CD4-positive, alpha-beta T cell treated with Interleukin-17A for 1 hour (primary cell): ENCODE measurements around the gene COQ7.

ENCODE experiments used
- DNase-seq: peaks from one replicate; pipeline ENCODE4 v3.0.0-alpha.2; 2020

The COQ7 gene

DNA sequence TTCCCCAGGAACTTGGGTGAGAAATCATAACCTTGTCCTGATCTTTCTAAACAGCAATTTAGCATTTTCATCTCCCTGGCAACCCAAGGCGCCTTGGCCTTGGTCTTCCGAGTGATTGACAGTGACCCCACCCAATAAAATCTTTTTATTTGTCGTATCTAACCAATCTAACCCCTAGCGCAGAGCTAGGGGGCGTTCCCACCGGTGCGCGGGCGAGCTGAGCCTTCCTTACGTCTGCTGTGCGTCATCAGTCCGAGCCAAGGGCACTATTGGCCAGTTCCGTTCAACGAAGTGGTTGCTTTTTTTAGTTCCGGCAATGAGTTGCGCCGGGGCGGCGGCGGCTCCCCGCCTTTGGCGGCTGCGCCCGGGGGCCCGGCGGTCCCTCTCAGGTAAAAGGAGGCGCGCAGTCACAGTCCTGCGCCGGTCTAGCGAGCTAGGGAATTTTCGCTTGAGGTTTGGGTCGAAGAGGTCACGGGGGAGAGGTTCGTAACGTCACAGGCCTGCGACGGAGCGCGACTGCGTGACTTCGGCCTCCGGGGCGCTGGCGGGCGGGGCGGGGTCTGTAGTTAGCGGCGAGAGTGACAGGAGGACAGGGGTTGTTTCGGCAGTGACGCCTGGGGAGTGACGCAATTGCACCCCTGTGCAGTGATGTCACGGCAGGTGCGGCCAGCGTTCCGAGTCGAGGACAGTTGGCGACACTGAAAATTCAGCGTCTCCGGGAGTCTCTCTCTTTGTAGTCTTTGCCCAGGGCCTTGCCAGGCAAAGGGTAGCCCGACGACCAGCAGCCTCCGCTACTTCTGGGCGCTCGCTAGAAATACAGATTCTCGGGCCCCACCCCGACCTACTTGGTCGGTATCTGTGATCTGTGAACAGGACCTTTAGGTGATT lies at the start of gene COQ7:
Gene COQ7 (plus strand): TSS at position 266 of the 888 bp plus-strand sequence. CDS start 51 bp downstream, at position 317.
- DNase-seq = peak; percentile 100

DNA sequence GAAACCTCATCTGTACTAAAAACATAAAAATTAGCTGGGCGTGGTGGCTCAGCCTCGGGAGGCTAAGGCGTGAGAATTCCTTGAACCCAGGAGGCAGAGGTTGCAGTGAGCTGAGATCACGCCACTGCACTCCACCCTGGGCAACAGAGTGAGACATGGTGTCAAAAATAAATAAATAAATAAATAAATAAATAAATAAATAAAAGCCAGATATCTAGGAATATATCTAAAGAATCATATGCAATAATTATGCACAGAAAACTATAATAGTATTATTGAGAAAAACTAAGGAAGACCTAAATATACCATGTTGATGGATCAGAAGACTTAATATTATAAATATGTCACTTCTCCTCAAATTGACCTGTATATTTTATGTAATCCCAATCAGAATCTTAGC lies 46.7 kb upstream of the COQ7 start:
- no peak for DNase-seq

DNA sequence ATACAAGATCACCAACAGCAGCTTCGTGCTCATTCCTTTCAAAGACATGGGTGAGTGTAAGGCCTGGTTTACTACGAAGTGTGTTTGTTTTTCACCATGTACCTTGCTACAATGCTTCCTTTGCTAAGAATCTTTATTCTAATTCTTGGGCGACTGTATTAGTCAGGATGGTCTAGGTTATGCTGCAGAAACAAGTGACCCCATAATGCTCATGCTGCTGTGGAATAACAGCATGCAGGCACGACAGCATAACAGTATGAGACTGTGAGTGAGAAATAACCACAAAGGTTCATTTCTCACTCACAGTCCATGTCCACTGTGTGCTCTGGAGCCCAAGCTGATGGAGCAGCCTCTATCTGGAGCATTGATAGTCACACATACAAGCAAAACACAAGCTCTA lies 45.7 kb upstream of the COQ7 start:
- no peak for DNase-seq

DNA sequence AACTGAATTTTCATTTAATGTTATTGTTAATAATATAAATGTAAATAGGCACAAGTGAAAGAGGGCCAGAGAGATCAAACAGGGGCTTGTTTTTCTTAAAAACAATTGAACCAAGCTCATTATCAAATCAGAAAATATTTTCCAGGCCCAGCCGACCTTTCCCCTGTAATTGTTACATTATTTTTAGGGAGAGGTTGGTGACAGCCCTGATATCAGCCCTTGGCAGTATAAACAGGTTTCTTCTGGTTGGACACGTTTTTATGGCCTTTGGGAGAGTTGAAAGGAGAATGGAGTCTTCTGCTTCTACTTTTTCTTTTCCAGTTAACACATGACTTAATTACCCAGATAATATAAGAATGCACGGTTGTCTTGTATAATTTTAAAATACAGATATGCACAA lies 40.0 kb upstream of the COQ7 start:
- DNase-seq = no peak

DNA sequence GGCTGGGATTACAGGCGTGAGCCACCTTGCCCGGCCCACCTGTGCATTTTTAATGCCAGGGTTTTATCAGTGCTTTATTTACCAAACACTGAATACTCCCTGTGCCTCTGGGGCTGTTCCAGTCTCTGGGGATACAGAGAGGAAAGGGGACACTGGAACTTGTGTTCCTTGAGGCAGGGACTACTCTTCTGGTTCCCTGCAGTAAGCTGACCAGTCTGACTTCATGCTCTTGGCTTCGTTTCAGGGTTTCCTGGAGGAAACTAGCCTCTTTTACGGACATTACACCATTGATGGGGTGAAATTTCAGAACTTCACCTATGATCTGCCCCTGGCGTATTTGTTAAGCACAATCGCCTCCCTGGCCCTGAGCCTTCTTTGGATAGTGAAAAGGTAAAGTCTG lies 37.4 kb upstream of the COQ7 start:
- no peak for DNase-seq

DNA sequence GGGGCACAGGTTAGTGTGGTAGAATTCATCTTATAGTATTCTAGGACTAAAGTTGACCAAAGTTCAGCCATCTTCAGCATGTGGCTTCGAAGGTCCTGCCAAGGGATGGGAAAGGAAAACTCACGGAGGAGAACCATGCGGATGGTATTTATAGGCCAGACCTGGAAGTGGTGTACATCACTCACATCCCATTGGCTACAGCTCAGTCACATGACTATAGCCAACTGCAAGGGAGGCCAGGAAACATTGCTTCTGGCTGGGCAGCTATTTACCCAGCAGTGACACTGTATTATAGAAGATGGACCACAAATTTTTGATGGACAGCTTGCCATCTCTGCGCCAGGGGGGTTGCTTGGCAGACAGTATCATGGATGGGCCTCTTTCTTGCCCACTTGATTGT lies 35.7 kb upstream of the COQ7 start:
- no peak for DNase-seq

DNA sequence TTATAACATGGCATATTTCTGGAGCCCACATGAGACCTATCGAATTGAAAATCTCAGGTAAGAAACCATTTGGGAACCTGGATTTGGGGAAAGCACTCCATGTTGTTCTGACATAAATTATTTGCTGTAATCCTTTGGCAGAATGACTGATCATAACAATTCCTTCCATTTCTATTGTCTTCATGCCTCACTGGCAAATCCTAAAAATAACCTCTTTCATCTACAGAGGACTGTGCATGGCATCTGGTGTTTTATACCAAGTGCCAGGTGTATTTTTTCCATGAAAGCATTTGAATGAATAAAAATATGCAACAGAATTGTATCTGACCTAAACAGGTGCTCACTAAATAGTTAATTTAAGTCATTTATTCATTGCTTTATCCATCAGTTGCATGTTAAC lies 33.7 kb upstream of the COQ7 start:
- DNase-seq = no peak

DNA sequence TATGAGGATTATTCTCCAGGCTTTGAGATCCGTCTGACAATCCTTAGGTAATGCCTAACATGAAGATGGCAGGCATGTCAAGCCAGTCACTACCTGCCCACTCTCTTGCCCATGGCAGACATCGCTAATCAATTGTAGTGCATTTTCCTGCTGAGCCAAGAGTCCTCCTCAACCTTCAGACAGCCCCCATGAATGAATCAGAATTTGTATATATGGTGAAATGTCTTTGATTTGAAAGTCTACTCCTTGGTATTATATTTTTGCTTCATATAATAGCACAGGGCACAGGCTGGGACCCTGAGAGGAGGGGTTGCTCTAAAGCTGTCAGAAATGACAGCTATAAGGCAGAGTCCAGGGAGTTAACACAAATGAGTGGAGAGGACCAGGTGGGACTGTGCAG lies 27.0 kb upstream of the COQ7 start:
- no peak for DNase-seq

DNA sequence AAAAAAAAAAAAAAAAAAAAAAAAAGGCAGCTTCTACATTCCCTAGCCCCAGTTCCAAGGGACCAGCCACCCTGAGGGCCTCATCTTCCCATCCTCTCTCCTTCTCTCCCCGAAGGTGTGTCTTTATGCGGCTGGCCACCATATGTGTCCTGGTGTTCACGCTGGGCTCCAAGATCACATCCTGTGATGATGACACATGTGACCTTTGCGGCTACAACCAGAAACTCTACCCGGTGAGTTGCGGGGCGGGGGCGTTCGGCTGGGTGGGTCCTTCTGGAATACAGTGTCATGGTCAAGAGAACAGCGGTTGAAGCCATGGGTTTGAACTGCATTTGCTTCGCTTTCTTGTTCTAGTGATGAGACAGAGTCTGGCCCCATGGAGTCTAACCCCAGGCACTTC lies 22.6 kb upstream of the COQ7 start:
- no peak for DNase-seq

DNA sequence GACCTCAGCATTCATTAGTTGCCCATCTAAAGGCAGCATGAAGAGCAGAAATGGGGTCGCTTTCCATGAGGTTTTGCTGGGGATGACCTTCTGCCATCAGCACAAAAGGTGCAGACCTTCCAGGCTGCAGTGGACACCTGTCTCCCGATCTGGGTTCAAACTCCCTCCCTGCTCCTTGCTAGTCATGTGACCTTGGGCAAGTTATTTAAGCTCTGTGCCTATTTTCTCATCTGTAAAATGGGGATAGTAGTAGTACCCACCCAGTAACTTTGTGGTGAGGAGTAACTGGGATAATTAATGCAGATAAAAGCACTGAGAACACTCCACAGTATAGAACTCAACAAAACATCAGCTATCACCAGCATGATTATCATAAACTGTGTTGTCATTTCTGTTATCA lies 21.4 kb upstream of the COQ7 start:
- DNase-seq = no peak

DNA sequence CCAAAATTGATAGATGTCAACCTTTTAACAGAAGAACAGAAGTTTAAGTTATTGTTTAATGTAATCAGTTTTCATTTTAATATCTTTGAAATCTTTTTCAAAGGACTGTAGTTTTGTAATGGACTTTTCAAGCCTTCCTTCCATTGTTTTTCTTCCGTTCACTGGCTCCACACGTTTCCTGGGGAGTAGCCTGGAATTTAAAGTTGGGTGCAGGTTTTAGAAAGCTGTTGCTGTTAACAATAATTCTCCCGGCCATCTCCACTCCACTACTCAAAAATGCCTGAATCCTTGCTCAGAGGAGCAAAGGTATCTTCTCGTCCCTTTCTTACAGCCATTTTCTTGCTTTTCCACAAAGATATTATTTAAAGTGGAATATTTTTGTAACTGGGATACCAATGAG lies 4.7 kb upstream of the COQ7 start:
- no peak for DNase-seq

DNA sequence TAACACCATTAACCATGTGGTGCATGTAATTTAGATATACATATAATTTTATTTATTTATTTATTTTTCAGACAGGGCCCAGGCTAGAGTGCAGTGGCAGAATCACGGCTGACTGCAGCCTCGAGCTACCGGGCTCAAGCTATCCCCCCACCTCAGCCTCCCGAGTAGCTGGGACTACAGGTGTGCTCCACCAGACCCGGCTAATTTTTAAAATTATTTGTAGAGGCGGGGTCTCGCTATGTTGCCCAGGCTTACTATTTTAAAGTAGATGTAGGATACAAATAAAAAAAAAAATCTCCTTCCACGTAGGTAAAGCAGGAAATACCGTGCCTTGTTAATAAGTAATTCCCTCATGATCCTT lies 446 bp upstream of the COQ7 start:
- DNase-seq = no peak

DNA sequence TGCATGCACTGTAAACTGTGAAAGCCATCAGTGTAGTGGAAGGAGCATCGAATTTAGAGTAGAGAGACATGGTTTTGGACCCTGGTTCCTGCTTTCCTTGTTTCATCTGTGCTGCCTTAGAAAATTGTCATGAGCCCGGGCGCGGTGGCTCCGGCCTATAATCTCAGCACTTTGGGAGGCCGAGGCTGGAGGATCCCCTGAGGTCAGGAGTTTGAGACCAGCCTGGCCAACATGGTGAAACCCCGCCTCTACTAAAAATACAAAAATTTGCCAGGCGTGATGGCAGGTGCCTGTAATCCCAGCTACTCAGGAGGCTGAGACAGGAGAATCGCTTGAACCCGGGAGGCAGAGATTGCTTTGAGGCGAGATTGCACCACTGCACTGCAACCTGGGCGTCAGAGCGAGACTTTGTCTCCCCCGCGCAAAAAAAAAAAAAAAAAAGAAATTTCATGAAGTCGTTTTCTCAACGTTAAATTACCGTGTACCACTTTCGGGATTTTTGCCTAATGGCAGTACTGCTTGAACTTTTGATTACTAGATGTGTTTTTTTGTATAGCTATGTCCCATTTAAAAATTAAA lies 912 bp downstream of the COQ7 start:
- no peak for DNase-seq

DNA sequence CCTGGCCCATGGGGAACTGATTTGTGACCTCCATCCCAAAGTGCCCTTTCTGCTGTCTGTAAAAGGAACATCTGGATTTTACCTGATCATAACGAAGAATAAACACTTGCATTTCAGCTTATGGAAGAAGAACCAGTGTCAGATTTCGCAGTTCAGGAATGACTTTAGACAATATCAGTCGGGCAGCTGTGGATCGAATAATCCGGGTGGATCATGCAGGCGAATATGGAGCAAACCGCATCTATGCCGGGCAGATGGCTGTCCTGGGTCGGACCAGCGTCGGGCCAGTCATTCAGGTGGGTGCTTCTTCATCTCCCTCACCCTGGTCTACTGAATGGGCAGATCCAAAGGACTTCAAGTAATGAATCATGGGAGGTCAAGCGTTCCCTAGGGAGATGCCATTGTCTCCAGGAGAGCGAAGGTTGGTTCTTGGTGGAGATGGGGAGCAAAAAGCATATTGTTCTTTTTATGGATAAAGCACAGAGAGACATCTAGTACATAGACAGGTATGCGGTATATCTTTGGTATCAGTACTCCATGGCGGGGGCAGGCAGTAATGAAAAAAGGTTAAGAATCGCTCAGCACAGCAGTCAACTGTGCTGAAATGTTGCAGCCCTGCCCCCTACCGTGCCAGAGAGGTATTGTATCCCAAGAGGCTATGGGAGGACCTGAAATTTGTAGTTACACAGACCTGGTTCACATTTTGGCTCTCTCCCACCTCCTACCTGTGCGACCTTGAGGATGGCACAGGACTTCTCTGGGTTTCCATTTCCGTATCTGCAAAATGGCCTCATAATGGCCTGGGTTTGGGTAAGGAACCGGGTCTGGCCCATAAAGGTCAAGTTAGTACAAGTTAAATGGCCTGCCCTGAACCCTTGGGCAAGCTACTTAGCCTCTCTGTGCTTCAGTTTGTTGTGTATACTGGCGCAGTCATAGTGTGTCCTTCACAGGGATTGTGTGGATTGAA lies 4.7 kb downstream of the COQ7 start:
- DNase-seq = peak; percentile 64

DNA sequence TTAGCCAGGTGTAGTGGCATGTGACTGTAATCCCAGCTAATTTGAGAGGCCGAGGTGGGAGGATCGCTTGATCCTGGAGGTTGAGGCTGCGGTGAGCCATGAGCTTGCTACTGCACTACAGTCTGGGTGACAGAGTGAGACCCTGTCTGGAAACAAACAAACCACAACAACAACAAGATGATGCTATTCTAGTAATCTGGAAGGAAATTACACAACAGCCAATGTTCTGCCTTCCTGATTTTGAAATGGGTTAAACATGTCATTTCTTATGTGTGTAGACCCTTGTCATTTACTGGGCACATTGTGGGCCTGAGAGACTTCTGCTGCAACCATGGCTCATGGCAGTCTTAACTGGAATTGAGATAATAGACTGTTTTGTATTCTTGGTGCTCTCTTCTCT lies 5.9 kb downstream of the COQ7 start:
- DNase-seq = no peak

DNA sequence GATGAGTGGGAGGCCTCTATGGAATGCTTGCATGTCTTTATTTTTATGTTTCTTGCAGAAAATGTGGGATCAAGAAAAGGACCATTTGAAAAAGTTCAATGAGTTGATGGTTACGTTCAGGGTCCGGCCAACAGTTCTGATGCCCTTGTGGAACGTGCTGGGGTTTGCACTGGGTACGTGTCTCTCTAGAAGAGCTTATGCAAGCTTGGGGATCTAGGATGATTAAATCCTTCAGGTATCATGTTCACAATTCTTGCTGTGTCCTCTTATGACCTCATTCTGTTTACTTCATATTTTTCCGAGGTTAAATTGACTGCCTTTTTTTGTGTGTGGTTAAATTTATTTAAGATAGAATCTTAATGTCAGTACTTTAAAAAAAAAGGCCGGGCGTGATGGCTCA lies 6.4 kb downstream of the COQ7 start:
- no peak for DNase-seq

DNA sequence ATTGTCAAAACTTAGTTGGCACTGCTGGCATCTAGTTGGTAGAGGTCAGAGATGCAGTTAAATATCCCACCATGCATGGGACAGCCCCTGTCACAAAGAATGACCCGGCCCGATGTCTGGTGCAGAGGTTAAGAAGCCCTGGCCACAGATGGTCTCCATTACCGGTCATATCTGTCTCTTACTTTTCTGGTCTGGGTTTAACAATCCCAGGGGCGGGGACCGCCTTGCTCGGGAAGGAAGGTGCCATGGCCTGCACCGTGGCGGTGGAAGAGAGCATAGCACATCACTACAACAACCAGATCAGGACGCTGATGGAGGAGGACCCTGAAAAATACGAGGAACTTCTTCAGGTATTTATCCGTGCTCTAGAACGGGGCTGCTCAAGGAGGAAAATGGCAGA lies 8.1 kb downstream of the COQ7 start:
- DNase-seq = no peak

DNA sequence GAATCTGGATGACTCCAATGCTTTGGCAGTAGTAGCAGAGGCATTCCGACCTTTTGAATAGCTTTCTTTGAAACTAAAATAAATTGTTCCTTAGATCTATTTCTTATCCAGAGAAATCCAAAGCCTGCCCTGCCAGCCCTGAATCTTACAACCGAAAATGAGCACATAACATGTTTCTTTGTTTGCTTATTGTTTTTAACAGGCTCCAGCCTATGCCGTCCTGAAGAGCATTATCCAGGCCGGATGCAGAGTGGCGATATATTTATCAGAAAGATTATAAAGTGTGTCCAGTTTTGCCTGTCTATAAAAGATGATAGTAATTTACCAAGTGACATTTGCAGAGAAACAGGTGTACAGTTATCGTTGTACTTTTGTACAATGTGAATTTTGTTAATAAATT lies 10.5 kb downstream of the COQ7 start:
- DNase-seq = no peak

DNA sequence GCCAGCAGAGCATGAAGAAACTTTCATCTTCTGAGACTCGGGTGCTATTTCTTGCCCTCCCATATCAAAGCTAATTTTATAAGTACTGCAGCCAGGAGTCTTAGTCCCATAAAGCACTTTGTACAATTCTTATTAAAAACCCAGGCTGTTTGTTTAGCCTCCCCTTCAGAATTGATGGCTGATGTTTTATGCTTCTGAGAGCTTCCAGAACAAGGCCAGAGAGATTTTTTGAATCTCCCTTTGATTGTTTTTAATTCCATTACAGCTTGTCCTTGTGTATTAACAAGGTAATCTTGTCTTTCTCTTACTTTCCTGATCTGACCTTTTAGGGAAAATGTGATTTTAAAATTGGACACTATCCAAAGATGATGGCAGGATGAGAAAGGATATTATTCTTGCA lies 16.3 kb downstream of the COQ7 start:
- DNase-seq = no peak

DNA sequence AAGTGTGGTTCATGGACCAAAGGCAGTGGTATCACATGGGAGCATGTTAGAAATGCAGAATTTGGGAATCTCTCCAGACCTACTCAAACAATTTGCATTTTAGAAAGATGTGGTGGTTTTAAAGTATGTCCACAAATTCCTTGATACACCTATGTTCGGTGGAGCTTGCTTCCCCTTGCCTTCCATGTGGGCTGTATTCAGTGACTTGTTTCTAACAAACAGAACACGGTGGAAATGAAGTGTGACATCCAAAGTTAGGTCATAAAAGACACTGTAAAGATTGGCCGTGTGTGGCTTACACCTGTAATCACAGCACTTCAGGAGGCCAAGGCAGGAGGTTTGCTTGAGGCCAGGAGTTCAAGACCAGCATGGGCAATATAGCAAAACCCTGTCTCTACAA lies 16.7 kb downstream of the COQ7 start:
- no peak for DNase-seq

DNA sequence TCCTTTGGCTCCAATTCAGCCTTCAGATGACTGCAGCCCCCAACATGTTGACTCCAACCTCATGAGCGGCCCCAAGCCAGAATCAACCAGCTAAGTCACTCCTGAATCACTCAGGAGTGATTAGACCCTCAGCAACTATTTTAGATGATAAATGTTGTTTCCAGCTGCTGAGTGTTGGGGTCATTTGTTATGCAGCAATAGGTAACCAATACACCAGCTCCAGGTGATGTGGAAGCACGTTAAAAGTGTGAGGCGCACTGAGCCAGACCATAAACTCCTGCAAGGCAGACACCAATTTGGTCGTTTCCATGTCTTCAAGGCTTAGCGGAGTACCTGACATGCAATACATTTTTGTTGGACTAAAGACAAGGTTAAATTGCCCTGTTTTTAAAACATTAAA lies 17.5 kb downstream of the COQ7 start:
- DNase-seq = no peak

DNA sequence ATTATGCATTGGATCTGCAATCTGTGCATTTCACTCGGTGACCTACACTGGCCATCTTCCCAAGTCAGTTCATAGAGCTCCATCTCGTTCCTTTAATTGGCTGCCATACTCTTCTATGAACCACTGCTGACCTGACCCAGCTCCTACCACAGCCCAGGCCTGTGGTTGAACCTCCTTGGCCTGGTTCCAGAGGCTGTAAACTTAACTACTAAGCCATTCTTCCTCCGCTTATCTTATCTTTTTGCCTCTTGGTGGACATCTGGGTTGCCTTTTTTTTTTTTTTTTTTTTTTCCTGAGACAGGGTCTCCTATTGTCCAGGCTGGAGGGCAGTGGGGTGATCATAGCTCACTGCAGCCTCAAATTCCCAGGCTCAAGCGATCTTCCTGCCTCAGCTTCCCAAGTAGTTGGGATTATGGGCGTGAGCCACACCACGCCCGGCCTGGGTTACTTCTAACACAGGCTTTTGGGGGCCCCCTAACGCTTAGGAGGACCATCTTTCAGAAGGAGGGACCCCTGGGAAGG lies 18.3 kb downstream of the COQ7 start:
- DNase-seq = no peak
